Measurements from ENCODE around the gene SSBP4.

Gene SSBP4

DNA sequence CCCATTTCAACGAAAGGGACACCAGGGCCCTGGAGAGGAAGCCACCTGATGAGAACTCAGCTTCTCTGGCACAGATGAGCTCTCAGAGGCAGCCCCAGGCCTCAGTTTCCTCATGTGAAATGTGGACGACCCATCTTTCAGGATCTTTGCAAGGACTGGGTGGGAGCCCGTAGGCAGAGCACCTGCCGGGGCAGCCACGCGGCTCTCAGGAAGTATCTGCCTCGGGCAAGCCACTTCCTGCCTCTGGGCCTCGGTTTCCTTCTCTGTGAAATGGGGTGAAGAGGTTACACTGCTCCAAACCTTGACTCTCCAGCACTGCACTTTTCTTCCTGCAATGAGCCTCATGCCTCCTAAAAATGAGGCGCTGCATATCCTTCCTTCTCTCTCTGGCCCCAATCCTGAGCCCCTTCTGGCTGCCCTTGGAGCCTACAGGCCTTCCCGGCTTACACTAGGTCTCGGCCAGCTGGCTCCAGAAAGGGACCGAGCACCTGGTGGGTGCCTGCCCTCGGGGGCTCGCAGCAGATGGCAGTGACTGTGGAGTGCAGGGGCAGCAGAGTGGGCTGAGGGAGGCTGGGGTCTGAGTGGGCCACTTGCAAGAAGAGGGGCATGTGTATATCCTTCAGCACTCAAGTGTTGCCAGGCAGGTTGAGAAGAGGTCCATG, 3.5 kb downstream of the SSBP4 start:
- DNase-seq: peak; percentile 34

DNA sequence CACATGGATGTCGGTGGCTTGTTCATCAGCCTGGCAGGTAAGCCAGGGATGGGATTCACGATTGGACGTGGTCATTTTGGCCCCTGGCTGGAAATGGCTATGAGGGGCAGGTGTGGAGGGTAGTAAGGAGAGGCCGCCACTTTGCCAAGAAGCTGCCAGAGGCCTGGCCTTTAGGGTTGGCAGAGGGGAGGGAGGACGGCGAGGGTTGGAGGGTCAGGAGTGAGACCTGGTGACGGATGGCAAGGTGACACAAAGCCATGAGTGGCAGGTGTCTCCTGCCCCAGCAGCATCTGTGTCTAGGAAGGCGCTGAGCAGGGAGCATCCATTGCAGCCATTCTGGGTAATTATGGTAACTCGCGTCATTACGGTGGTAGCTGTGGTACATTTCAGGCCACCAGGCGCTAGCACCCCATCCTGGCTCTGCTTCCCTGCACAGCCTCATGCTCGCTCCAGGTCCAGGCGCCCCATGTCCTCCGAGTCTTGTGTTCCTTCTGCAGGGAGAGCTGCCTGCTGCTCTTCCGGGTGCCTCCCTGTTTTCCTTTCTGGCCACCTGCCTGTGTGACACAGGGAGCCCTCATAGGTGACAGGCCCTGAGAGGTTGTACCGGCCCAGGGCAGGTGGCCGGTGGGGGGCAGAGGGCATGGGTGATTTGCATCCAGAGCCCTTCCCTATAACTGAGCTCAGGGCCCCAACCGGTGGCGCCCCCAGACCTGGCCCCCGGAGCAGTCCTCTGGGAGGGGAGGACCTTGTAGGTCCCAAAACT, 4.2 kb downstream of the SSBP4 start:
- DNase-seq: no peak

DNA sequence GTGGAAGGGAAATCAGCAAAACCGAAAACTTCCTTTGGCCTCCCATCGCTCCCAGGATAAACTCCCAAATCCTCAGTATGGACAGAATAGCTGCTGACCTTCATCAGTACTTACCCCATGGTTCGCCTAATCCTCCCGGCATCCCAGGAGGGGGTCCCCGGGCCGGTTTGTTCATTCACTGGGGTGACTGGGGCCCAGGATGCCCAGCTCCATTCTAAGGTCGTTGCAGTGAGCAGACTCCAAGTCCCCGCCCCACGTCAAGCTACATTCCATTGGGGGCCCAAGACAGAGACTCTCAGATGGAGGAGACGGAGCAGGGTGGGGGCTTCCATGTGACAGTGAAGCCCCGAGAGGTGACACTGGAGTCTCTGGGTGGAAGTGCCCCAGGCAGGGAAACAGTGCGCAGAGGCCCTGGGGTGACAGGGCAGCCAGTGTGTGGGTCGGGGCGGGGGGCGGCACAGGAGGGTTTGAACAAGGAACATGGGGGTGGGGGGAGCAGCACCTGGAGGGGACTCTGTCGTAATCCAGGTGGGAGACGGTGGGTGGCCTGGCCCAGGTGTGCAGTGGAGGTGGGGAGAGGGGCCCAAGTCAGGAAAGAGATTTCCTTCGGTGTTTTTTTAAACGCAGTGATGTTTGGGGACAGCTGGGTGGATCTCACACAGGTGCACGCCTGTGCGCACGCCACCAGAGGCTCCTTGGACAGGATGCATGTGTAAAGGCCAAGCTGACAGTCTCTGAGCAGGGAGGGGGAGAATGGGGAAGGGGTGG, 5.1 kb downstream of the SSBP4 start:
- DNase-seq: no peak

GRCh38 chr19:18424890-18425514, 5.8 kb downstream of the SSBP4 start:
- no peak for DNase-seq

DNA sequence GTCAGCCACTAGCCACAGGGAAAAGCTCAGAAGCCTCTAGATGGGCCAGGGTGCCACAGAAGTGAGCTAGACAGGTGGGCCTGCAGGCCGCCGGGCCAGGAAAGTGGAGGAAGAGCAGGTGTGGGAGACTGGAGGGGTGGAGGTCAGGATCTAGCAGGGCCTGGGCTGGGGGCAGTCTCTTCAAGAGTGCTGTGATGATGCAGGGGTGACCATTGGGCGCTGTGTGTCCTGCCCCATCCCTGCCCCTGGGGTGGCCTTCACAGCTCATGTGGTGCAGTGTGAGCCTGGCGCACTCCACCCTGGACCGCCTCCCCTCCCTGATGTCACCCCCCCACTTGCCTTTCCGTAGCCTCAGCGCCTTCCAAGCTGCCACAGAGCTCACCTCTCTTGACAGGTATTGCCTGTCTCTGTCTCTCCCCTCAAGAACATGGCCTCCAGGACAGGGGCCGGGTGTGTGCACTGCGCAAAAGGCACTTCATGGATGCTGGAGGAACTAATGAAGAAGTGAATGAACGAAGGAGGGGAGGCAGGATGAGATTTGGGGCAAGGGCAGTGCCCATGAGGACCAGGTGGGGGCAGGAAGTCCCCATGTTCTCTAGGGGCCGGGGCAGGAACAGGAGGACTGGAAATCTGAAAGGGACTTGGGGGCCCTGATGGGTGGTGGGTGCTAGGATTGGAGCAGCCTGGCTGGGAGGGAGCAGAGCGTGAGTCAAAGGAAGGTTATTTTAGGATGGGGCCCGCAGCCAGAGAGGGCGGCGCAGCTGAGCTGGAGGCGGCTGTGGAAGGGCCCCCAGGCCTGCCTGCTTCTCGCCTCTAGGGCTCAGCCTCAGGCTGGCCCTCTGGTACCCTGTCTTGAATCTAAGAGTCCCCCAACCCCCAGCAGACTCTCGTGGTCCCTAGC, 6.6 kb downstream of the SSBP4 start:
- DNase-seq: no peak

- DNase-seq: no peak
Measured at GRCh38 chr19:18426416-18426767, 7.2 kb downstream of the SSBP4 start.

DNA sequence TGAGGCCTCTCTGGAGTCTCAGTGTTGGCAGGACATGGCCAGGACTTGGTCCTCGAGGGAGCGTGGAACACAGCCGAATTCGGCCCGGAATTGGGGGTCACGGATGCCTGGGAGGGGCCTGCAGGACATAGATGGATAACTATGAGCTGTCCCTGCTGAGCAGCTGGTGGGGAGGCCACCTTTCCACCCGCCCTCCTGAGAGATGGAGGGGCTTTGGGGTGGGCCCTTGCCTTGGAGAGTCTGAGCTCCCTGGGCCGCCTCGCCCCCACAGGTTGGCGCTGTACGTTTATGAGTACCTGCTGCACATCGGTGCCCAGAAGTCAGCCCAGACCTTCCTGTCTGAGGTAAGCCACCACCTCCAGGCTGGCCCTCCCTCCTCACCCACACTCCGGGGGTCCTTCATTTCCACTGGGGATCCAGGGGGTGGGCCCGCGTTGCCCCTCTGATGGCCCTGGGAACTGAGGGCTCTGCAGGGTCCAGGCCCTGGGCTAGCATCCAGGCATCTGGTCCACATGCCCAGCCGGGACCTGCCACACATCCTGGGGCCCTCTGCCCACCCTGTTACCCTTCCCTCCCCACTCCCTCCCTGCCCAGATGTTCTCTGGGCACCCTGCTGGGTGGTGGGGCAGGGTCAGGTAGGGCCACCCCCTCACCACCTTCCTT, 8.0 kb downstream of the SSBP4 start:
- no peak for DNase-seq

DNA sequence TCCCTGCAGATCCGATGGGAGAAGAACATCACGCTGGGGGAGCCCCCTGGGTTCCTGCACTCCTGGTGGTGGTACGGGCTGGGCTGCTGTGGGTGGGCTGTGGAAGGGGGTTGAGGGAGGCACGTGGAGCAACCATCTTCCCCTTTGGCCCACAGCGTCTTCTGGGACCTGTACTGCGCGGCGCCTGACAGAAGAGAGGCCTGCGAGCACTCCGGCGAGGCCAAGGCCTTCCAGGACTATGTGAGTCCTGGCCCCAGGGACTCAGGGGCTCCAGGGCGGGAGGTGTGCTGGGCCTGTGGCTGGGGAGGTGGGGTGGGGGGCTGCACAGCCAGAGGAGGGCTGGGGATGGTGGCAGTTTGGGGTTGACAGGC, 8.5 kb downstream of the SSBP4 start:
- no peak for DNase-seq

- no peak for DNase-seq
Measured at GRCh38 chr19:18428173-18428786, 9.1 kb downstream of the SSBP4 start.

DNA sequence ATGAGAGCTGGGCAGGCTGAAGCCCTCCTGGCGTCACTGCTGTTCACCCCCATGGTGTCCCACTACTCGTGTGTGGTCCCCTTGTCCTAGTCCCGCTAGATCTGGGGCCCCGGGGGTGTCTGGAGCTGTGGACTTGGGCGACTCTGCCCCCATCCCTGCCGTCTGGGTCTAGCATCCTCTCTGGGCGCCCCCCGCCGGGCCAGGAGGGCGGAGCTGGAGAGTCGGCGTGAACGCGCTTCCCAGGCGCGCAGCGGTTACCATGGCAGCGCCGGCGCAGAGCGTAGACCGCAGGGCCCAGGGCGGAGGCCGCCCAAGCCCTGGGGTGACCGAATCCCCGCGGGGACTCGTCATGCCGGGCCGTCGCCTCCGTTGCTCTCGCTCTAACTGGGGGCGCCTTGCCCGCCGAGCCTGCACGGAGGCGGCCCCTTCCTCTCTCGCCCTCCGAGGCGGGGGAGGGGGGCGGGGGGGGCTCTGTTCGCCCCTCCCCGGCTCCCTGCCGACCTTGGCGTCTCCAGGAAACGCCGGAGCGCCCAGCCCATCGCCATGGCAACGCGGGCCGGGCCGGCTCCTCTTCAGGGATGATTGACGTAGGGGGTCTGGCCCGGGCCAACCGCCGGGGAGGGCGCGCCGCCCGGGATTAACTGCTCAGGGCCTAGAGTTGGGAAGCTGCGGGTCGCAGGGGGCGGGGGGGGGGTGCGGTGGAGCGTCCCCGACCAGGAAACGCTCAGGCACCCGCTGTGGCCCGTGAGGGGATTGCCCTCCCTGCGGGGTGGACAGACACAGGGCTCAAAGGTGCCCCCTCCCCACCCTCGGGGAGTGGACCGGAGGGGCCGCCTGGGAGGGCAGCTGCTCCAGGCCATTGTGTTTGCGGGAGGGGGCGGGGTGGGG, 9.8 kb downstream of the SSBP4 start:
- peak; percentile 89 for DNase-seq

- DNase-seq: no peak
Measured at GRCh38 chr19:18429717-18430416, 10.7 kb downstream of the SSBP4 start.

GRCh38 chr19:18430417-18431144, 11.4 kb downstream of the SSBP4 start:
- peak; percentile 16 for DNase-seq

- peak; percentile 18 for DNase-seq
Measured at GRCh38 chr19:18431351-18432197, 12.4 kb downstream of the SSBP4 start.

DNA sequence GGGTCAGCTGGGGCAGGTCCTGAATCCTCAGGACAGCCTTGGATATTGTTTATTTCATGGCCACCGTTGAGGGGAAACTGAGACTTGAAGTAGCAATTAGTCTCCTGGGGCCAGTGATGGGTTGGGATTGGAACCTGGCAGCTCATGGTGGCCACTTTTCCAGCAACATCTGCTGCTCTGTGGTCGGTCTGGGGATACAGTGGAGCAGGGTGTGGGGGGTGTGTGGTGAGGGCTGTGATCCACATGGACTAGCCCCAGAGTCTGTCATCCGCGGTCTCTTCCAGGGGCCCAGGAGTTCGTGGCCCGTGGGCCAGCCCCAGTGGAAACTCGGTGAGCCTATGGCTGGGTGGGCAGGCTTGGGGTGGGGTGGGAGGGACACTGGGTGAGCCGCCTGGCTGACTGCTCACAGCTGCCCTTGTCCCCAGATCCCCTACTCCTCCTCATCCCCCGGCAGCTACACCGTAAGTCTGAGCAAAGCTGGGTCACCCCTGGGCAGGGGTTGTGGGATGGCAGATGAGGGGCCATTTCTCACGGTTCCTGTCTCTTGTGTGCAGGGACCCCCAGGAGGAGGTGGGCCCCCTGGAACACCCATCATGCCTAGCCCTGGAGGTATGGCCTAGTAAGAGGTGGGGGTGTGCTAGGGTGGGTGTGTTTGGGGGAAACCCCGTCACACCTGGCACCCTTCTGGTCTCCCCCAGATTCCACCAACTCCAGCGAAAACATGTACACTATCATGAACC, 13.2 kb downstream of the SSBP4 start:
- no peak for DNase-seq

GRCh38 chr19:18433015-18433691, 14.0 kb downstream of the SSBP4 start:
- DNase-seq: peak; percentile 60

GRCh38 chr19:18433735-18434398, 14.7 kb downstream of the SSBP4 start:
- no peak for DNase-seq

All from activated T-cell treated with anti-CD3 and anti-CD28 coated beads, Interleukin-2, amount 50 U/mL, for 1 hour (primary cell).